ENCODE data around the gene AMBRA1.

- TF ChIP-seq POLR2AphosphoS5 (IDR thresholded peaks at IDR 0.05) (no peak), POLR2A (IDR thresholded peaks at IDR 0.05) (no peak), CTCF (IDR thresholded peaks at IDR 0.05) (peak in 2 of 3 donors; percentile 66 to 71)
These were observed 204.1 kb downstream of the AMBRA1 start for GRCh38 chr11:46389450-46390330.

Measured in breast epithelium (tissue), 3 donors.